Esophagus muscularis mucosa (tissue), 3 donors: ENCODE results near the gene DAPK1.

ENCODE experiments used
- POLR2A ChIP-seq: fragments of 450-650 bp; IDR thresholded peaks from one replicate; pipeline ENCODE4 v1.6.1; 2017; ENCODE audit warnings: antibody characterized with exemption, moderate library complexity, mild to moderate bottlenecking, low read depth
- POLR2AphosphoS5 ChIP-seq, 2 donors: sonication (generic); formaldehyde crosslinking; IDR thresholded peaks; one replicate each; pipeline ENCODE4 v1.6.1; 2017; ENCODE audit warnings: antibody characterized with exemption in 2 of 2
- TF ChIP-seq, protein P1 (sequence below), 3 experiments: fragments of 200-600 bp in 2 of 3; fragments of 450-650 bp in 1 of 3; sonication (generic) in 2 of 3; IDR thresholded peaks; one replicate each; pipeline ENCODE4 v1.5.1; 2017 to 2019; ENCODE audit warnings: antibody characterized with exemption in 3 of 3, mild to moderate bottlenecking in 2 of 3, moderate library complexity in 1 of 3

GRCh38 chr9:87455407-87455806, 42.3 kb upstream of the DAPK1 start:
- TF ChIP-seq, protein P1, sequence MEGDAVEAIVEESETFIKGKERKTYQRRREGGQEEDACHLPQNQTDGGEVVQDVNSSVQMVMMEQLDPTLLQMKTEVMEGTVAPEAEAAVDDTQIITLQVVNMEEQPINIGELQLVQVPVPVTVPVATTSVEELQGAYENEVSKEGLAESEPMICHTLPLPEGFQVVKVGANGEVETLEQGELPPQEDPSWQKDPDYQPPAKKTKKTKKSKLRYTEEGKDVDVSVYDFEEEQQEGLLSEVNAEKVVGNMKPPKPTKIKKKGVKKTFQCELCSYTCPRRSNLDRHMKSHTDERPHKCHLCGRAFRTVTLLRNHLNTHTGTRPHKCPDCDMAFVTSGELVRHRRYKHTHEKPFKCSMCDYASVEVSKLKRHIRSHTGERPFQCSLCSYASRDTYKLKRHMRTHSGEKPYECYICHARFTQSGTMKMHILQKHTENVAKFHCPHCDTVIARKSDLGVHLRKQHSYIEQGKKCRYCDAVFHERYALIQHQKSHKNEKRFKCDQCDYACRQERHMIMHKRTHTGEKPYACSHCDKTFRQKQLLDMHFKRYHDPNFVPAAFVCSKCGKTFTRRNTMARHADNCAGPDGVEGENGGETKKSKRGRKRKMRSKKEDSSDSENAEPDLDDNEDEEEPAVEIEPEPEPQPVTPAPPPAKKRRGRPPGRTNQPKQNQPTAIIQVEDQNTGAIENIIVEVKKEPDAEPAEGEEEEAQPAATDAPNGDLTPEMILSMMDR (IDR thresholded peaks at IDR 0.05), result no peak
- TF ChIP-seq POLR2AphosphoS5 (IDR thresholded peaks at IDR 0.05) (no peak), POLR2A (no peak)
